Raji (cell line): ENCODE results near the gene ABLIM1.

Experiments
- POLR2A ChIP-seq: IDR thresholded peaks from 2 replicates; pipeline ENCODE4 v1.6.1; 2011; ENCODE audit warnings: low read depth, low read length, control low read depth; ENCODE audit not compliant: insufficient read depth

Gene ABLIM1

DNA sequence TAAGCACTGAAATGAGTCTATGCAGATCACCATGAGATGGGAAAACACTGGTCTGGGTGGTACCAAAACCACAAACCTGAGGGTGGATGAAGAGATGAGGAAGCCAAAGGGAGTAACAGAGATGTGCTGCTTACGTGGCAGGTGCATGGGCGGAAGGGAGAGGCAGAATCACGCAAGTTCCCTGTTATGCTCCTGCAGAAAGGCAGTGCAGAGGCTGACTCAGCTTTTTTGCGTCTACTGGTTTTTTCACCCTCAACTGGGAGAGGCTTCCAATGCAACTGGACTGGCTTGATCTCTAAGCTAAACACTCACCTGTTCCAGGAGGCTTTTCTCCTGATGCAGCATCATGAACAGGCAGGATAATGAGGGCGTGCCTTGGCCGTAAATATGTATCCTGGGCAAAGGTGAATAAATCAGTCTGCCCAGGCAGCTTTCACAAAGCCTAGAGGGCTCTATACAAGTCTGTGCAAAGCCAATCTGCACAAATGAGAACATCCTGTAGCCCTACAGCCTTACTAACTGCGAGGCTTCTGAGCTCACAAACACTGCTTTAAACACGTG, 158.4 kb downstream of the ABLIM1 start:
- TF ChIP-seq POLR2A = peak; percentile 34; the same call in 1 of the 2 replicates

DNA sequence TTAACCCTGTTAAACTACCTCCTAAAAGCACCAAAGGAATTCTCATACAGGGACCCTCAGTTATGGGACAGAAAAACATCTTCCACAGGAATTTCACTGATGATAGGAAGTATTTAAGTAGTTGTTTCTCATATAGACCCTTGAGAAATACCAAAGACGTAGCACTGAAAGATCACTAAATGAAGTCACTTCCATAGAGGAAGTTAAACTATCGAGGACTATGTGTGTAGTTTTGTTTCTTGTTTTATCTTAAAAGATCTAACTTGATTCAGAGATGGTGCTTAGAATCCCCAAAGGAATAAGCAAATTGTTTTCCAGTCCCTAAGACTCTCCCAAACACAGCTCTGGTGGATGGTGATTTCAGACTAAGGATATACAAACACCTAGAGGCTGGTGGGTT, 159.0 kb downstream of the ABLIM1 start:
- no peak for TF ChIP-seq POLR2A

DNA sequence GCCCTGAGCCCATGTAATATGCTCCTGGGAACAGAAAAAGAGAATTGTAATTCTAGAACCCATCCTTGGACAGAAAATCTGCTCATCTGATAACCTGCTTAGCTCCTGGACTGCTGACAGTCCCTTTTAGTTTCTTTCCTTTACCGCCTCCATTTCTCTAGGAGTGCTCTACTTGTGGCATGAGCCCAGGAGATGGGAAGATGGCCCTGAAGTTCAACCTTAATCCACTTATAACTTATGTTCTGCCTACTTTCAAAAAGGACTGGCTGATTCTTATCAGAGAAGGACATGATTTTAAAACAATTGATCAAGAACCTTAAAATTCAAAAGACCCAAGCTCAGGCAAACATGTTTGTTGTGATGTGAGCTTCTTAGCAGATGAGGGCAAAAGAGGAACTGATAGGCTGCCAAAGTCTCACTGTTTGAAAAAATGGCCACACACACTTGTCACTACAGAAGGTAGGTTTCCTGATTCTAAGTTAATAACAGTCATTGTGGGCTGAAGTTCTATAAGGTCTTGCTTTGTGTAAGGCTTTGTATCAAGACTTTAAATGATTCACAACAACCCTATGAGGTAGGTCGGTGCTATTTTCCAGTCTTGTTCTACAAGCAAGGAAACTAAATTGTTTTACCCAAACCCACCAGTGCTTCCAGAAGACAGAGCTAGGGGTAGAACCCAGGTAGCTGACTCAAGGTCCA, 159.5 kb downstream of the ABLIM1 start:
- TF ChIP-seq POLR2A = peak; percentile 35

DNA sequence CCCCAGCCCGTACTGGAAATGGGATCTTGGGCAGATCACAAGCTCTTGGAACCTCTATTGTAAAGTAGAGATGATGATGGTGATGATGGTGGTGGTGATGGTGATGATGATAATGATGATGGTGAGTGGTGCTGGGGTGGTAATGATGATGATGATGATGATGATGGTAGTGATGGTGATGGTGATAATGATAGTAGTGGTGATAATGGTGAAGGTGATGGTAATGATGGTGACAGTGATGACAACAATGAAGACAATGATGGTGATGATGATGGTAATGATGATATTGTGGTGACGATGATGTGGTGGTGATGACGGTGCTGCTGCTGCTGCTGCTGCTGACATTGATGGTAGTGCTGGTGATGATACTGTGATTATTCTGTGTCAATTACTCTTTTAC, 162.8 kb downstream of the ABLIM1 start:
- no peak for TF ChIP-seq POLR2A

DNA sequence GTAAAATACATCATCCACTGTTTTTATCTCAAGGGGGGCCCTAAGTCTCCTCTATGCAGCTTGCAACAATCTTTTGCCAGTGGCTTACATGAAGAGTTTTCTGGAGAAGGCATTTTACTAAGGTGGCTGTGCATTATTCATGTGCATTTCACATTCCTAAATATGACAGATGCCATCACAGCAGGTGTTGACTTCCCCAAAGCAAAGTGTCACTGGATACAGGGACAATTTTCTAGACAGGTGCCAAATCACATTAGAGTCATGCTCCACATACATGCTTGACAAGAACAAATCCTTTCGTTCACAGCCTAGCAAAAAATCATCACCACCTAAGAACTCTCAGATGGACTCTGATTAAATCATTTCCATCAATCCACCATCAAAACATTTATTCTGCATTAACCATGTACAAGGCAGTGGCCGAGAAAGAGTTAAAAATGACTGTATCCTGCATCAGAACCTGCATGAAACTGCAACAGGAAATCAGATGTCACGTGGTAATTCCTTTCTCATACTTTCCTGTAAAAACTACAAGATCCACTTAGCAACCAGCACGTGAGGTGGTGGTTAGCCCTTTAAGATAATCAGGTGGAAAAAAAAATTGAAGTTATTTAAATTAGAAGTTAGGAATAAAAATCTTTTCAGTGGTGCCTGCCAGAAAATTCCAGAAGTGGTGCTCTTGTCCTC, 165.6 kb downstream of the ABLIM1 start:
- TF ChIP-seq POLR2A = no peak

DNA sequence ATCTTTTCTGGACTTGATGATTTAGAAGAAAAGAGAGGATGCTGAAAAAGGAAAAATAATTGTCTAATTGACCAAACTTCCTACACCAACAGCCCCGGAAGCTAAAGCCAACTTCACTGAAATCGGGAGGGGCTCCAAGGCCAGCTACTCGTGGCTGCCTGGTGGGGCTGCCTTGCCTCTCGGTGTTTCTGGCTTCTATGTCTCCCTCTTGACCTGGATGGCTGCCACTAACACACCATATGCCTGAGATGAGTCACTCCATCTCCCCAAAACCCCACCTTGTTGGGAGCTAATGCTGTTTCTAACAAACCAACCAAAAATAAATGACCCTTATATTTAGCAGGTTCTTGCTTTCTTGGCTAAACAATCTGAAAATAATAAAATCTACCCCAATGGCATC, 166.1 kb downstream of the ABLIM1 start:
- TF ChIP-seq POLR2A = no peak

DNA sequence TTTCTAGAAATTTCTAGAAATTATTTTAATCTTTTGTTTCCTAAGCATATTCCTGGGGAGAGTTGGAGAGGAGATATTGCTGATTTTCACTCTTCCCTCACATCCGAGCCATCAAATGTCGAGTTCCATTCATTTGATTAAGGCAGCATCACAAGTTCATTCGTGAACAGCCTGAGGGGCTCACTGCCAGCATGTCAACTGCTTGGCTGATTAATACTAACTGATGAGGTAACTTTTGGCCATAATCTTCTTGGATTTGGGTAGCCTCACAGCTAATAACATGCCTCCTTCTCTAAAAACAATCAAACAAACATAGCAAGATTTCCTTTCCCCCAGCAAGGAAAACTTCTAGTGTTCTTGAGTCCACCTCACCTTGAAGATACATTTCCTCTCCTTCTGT, 166.7 kb downstream of the ABLIM1 start:
- TF ChIP-seq POLR2A = no peak

DNA sequence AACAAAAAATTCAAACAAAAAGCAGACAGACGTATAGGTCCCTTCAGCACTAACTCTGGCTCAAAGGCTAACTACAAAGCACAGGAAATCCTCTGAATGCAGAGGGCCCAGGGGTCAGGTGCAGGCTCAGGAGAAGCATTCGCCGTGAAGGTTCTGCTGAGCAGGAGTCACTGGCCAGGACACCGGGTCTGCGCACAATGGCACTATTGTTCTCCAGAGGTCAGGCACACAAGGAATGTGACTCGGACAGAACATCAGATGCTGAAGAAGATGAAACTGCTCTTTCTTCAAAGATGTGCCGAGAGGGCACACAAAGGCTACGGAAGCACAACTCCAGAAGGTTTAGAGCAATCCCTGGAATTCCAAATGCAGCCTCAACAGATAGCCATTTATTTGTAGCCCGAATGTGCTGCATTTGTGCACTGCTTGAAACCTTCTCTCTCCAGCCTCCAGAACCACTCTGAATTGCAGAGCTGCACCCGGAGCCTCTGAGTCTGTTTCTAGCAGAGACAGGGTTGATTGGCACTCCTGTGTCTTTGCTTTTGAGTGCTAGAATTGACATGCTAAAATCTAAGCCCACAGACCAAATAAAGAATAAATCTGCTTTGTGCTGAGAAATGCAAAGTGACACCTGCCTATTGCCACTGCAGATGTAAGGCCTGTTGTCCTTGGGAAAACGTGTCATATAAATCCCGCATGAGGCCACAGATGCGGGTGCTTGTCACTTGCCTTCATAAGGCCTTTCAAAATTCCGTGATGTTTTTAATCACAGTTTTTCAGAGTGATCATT, 168.4 kb downstream of the ABLIM1 start:
- TF ChIP-seq POLR2A = no peak

DNA sequence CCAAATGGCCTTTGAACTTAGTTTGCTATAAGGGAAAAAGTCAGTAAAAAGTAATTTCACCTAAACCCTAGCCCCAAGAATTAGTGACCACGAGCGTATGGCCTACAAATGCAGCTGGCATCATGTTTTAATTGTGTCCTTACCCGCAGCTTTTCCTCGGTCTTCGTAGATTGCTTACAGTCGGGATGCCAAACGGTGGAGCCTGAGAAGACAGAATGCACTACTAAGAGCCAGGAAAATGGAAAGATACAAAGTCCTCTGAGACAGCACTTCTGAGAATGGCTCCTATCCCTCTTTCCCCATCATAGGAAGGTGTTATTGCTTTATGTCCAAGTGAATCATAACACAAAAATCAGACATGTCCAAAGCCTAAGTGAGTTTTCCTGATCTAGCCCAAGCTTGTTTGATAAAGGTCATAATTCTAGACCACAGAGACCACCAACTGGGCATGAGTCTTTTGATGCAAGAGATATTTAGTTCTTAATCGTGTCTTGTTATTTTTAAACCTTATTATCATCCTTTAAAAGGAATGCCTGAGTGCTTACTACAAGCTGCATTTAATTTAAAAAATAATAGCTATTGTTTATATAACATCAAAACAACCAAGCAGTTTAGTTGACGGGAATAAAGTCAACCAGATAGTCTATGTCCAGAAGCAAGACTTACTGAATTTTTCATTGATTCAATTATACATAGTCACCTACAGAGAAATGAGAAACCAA, 170.1 kb downstream of the ABLIM1 start:
- TF ChIP-seq POLR2A = no peak

DNA sequence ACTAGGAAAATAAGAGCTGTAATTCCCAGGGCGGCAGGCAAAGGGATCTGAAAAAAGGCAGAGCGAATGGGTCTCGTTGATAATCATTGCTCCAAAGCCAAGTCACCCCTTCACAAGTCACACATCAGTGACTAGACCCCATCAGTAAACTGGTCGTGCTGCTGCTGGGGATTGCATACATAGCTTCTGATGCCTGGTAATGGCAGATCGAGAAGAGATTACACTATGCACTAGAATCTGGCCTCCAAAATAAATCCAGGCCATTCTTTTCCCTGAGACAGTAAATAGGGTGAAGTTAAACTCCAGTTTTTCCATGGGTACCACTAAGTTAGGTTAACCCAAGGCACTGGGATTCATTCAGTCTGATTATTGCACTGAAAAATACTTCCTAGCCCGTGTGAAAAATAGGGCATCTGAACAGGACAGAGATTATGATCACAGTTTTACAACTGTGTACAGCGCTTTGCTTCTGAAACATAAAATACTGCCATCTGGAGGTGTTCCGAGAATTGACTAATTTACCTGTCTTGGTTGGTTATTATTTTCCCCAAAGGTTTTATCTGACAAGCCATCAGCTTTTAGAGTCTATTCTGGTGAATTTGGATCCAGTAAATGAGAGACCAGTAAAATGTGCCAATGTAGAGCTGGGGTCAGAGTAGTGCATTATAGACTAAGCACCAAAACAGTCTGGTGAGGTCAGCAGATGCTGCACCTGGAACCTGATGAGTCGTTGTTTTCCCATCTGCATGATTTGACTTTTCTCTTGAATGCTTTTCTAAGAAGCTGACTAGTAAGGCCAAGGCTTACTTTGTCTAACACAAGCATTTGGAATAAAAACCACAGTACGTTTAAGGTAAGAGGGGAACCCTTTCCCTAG, 170.9 kb downstream of the ABLIM1 start:
- no peak for TF ChIP-seq POLR2A

DNA sequence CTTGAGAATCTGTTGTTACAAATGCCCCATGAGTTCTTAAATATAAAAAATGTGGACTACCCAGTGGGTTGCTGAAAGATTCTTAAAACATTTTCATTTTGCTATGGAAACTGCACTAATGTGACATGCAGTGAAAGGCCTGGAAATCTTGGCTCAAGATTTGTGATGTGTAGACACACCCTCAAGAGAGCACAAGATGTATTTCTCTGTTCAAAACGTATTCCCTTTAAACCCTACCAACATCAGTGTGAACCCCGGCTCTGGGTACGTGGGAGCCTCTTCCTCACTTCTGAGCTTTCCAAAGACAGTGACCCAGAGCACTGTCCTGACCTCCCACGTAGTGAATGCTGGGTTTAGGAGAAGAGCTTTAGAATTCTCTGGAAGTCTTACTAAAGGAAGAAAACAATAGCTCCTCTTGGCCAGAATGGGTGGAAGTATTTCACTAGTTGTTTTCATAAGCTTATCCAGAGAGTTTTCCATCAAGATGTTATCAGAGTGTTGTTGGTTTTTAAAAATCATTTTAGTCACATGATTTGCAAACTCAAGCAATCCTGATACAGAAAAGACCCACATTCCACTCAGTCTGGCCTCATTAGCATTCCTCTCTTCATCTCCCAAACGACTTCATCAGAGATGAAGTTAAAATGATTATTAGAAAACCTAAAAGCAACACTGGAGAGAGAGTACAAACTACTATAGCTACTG, 172.2 kb downstream of the ABLIM1 start:
- TF ChIP-seq POLR2A = no peak

DNA sequence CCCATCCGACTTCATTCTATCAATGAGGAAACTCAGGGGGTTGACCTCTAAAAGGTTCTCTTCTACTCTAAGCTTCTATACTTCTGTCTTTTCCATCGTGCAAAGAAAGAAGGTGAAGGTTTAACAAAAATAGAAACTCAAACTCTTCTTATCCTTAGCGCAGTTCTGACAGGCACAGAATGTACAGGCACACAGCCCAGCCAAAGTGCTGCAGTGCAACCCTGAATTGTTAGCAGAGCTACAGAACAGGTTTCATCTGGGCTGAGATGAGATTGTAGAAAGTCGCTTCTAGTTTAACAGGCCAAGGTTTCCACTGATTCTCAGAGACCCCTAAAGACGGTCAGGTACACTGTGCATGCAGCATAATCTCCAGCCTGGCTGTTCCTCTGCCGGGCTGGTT, 174.5 kb downstream of the ABLIM1 start:
- no peak for TF ChIP-seq POLR2A

DNA sequence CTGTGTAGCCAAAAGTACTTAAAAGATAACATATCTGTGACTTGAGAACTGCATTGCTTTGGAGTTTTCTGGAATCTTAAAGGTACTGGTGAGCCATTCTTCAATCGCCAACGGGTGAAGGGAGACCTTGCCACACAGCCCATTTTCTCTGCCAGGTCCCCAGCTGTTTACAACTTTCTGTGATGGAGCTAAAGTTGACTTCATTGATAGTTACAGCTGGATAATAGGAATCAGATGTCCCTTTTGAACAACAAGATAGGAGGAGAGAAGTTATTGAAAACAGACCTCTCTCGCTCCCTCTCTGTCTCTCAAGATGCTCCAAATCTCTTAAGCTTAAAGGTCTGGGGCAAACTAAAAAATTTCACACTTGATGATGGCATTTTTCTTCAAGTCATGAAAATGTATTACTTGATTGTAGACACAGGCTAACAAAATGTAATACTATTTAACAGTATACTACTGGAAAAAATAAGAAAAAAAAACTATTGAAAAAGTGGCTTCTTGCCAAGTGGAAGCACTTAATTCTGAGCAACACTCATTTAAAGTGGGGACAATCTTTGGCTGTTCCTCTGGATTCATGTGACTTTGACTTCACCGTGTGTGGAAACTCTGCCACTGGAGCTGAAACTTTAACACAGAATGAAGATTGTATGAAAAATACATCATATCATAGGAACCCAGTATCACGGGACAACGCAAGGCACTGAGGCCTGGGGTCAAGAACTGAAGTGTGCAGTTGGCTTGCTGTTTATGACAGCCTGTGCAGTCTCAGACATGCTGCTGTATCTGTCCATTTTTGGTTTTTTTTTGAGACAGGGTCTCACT, 175.4 kb downstream of the ABLIM1 start:
- TF ChIP-seq POLR2A = no peak
